PC-3 (cell line): ENCODE data around the gene BHLHA9.

Experiments used
- EZH2 ChIP-seq: fragments of 300-600 bp; sonication (generic); IDR thresholded peaks from one replicate; pipeline ENCODE4 v1.6.1; 2017; ENCODE audit warnings: antibody characterized with exemption, mild to moderate bottlenecking, low read length; ENCODE audit not compliant: unreplicated experiment
- EZH2phosphoT487 ChIP-seq: fragments of 300-600 bp; sonication (generic); IDR thresholded peaks from 2 replicates; pipeline ENCODE4 v1.6.1; 2018; ENCODE audit warnings: mild to moderate bottlenecking, antibody characterized with exemption, low read length, borderline replicate concordance
- TF ChIP-seq, protein P1 (sequence below): fragments of 300-600 bp; sonication (generic); conservative IDR thresholded peaks from 2 replicates; pipeline ENCODE4 v1.5.1; 2017; ENCODE audit warnings: antibody characterized with exemption, low read depth, mild to moderate bottlenecking, low read length

DNA sequence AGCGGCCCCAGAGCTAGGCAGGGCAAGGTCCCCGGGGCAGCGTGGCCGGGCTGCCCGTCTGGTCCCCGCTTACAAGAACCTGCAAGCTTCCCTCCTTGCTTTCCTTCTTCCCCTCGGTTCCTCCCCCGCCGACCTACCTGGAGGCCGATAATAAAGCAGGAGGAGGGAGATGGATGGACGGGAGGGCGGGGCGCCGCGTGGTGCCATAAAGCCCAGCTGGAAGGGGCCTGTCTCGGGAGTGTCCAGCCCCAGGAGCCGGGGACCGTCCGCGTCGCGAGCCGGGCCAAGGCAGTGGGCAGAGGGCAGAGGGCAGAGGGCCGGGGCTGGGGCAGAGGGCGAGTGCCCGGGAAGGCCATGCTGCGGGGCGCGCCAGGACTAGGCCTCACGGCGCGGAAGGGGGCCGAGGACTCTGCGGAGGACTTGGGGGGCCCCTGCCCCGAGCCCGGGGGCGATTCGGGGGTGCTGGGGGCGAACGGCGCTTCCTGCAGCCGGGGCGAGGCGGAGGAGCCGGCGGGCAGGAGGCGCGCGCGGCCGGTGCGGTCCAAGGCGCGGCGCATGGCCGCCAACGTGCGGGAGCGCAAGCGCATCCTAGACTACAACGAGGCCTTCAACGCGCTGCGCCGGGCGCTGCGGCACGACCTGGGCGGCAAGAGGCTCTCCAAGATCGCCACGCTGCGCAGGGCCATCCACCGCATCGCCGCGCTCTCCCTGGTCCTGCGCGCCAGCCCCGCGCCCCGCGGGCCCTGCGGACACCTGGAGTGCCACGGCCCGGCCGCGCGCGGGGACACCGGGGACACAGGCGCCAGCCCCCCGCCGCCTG is at the start of gene BHLHA9:
- TF ChIP-seq, protein P1, sequence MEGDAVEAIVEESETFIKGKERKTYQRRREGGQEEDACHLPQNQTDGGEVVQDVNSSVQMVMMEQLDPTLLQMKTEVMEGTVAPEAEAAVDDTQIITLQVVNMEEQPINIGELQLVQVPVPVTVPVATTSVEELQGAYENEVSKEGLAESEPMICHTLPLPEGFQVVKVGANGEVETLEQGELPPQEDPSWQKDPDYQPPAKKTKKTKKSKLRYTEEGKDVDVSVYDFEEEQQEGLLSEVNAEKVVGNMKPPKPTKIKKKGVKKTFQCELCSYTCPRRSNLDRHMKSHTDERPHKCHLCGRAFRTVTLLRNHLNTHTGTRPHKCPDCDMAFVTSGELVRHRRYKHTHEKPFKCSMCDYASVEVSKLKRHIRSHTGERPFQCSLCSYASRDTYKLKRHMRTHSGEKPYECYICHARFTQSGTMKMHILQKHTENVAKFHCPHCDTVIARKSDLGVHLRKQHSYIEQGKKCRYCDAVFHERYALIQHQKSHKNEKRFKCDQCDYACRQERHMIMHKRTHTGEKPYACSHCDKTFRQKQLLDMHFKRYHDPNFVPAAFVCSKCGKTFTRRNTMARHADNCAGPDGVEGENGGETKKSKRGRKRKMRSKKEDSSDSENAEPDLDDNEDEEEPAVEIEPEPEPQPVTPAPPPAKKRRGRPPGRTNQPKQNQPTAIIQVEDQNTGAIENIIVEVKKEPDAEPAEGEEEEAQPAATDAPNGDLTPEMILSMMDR = no peak
- TF ChIP-seq EZH2 (no peak), EZH2phosphoT487 (no peak)
